Left ventricle myocardium inferior (tissue), 1 donor: ENCODE results near the gene PLPP4. TPM values are rescaled to one million over a fixed set of nuclear protein-coding genes. Genes with fewer than 3 reads are reported as not detected.

Source experiments
- DNase-seq: peaks from one replicate; pipeline ENCODE4 v3.0.0-alpha.2; 2020
- H3K27ac ChIP-seq: fragments of 200-600 bp; replicated peaks from 2 replicates; pipeline ENCODE4 v1.8.0; 2021
- H3K27me3 ChIP-seq: fragments of 200-600 bp; 2 replicates; pipeline ENCODE4 v1.8.0; 2021; ENCODE audit warnings: low read depth
- H3K36me3 ChIP-seq: fragments of 200-600 bp; 2 replicates; pipeline ENCODE4 v1.8.0; 2021
- H3K4me1 ChIP-seq: fragments of 200-600 bp; 2 replicates; pipeline ENCODE4 v1.8.0; 2021
- H3K4me3 ChIP-seq: fragments of 200-600 bp; 2 replicates; pipeline ENCODE4 v1.8.0; 2021; ENCODE audit warnings: mild to moderate bottlenecking, moderate library complexity
- H3K9me3 ChIP-seq: fragments of 200-600 bp; replicated peaks from 2 replicates; pipeline ENCODE4 v1.8.0; 2021
- CTCF ChIP-seq: fragments of 200-600 bp; IDR thresholded peaks from 2 replicates; pipeline ENCODE4 v1.8.0; 2021; ENCODE audit warnings: antibody characterized with exemption, mild to moderate bottlenecking, borderline replicate concordance
- intact Hi-C: fragments of 100-400 bp; cut with micrococcal nuclease; formaldehyde crosslinking; loops from one replicate; pipeline ENCODE4 v1.11.0; 2022
- total RNA-seq: library from RNA; stranded (reverse); fragmentation: NEBNext Ultra II Directional; extraction: Animal tissue kit (Norgen Biotek cat#: 25700); gene quantifications from one replicate; pipeline ENCODE4 v1.2.1, GENCODE V29; 2021
- donor health status: DM: no; HTN: yes; CAD: no; lungs with severe emphysema.

PLPP4 gene
- total RNA-seq, 1 donor from 2014 or later = not detected

- intact Hi-C loops = no loop called here
- H3K27me3 ChIP-seq = no peaks in the 10 kb centered on the region
- TF ChIP-seq CTCF = no peak
- H3K4me1 ChIP-seq = no peaks in the 10 kb centered on the region
- no peaks in the 10 kb centered on the region for H3K36me3 ChIP-seq
- no peak overlapping the region for H3K27ac ChIP-seq
- no peak overlapping the region for H3K4me3 ChIP-seq
- no peak for DNase-seq
- peaks cover 34% of the 10 kb centered on the region for H3K9me3 ChIP-seq
These were observed 155.7 kb downstream of the PLPP4 start for GRCh38 chr10:120612756-120613155.

- TF ChIP-seq CTCF = no peak
These were observed 156.2 kb downstream of the PLPP4 start for GRCh38 chr10:120613180-120613579.

GRCh38 chr10:120614680-120615079 is 157.7 kb downstream of the PLPP4 start:
- TF ChIP-seq CTCF = no peak

More at GRCh38 chr10:120613180-120613579, 156.2 kb downstream of the PLPP4 start:
- intact Hi-C loops = no loop called here
- Histone ChIP-seq H3K9me3 (peaks cover 38% of the 10 kb centered on the region), H3K27ac (no peak overlapping the region), H3K27me3 (no peaks in the 10 kb centered on the region), H3K36me3 (no peaks in the 10 kb centered on the region), H3K4me3 (no peak overlapping the region), H3K4me1 (no peaks in the 10 kb centered on the region)
- DNase-seq = no peak

GRCh38 chr10:120616311-120616911 is 159.4 kb downstream of the PLPP4 start:
- no peak for TF ChIP-seq CTCF
- Histone ChIP-seq H3K4me1 (no peaks in the 10 kb centered on the region), H3K27ac (no peak overlapping the region), H3K9me3 (peaks cover 46% of the 10 kb centered on the region), H3K27me3 (no peaks in the 10 kb centered on the region), H3K4me3 (no peak overlapping the region), H3K36me3 (no peaks in the 10 kb centered on the region)
- intact Hi-C loops = no loop called here
- DNase-seq = no peak

More at GRCh38 chr10:120614680-120615079, 157.7 kb downstream of the PLPP4 start:
- no peaks in the 10 kb centered on the region for H3K36me3 ChIP-seq
- H3K27me3 ChIP-seq = no peaks in the 10 kb centered on the region
- DNase-seq = no peak
- no peak overlapping the region for H3K27ac ChIP-seq
- no peak overlapping the region for H3K4me3 ChIP-seq
- peaks cover 43% of the 10 kb centered on the region for H3K9me3 ChIP-seq
- intact Hi-C loops = no loop called here
- no peaks in the 10 kb centered on the region for H3K4me1 ChIP-seq

GRCh38 chr10:120628197-120628596 is 171.2 kb downstream of the PLPP4 start:
- Histone ChIP-seq H3K4me3 (no peak overlapping the region), H3K27ac (no peak overlapping the region), H3K9me3 (peaks cover 19% of the 10 kb centered on the region), H3K27me3 (peaks cover 22% of the 10 kb centered on the region), H3K4me1 (no peaks in the 10 kb centered on the region), H3K36me3 (no peaks in the 10 kb centered on the region)
- no peak for DNase-seq
- intact Hi-C loops = no loop called here
- no peak for TF ChIP-seq CTCF

GRCh38 chr10:120630266-120630665 is 173.2 kb downstream of the PLPP4 start:
- Histone ChIP-seq H3K36me3 (no peaks in the 10 kb centered on the region), H3K4me3 (no peak overlapping the region), H3K9me3 (peaks cover 19% of the 10 kb centered on the region), H3K27ac (no peak overlapping the region), H3K27me3 (peaks cover 11% of the 10 kb centered on the region), H3K4me1 (no peaks in the 10 kb centered on the region)
- no peak for TF ChIP-seq CTCF
- no peak for DNase-seq
- intact Hi-C loops = no loop called here
